ENCODE results near the gene HOXD1. TPM values are rescaled to one million over a fixed set of nuclear protein-coding genes. Genes with fewer than 3 reads are reported as not detected.

HOXD1 gene
- total RNA-seq, 1 donor from 2014 or later, result 4.6 TPM

- peak in 1 of 2 donors; percentile 33 for DNase-seq (ENCODE audit: low read depth in 2 of 2)
These were observed 5.8 kb upstream of the HOXD1 start for GRCh38 chr2:176182671-176183070.

- no peak for DNase-seq (ENCODE audit: low read depth in 2 of 2)
These were observed 3.7 kb upstream of the HOXD1 start for GRCh38 chr2:176184749-176185148.

GRCh38 chr2:176186024-176186423 lies 2.4 kb upstream of the HOXD1 start:
- DNase-seq (ENCODE audit: low read depth in 2 of 2), result no peak

- DNase-seq (ENCODE audit: low read depth in 2 of 2), result peak; percentile 33 to 55
These were observed 1.1 kb upstream of the HOXD1 start for GRCh38 chr2:176187200-176187898.

GRCh38 chr2:176188774-176189680 lies 559 bp downstream of the HOXD1 start:
- peak in 1 of 2 donors; percentile 45 for DNase-seq (ENCODE audit: low read depth in 2 of 2)

- DNase-seq (ENCODE audit: low read depth in 2 of 2), result peak in 1 of 2 donors; percentile 46
These were observed 1.5 kb downstream of the HOXD1 start for GRCh38 chr2:176189681-176190641.

- DNase-seq (ENCODE audit: low read depth in 2 of 2), result peak in 1 of 2 donors; percentile 33
These were observed 3.9 kb downstream of the HOXD1 start for GRCh38 chr2:176192351-176192750.

GRCh38 chr2:176193048-176193447 lies 4.6 kb downstream of the HOXD1 start:
- DNase-seq (ENCODE audit: low read depth in 2 of 2), result no peak

GRCh38 chr2:176199902-176200301 lies 11.4 kb downstream of the HOXD1 start:
- DNase-seq (ENCODE audit: low read depth in 2 of 2), result no peak

- no peak for DNase-seq (ENCODE audit: low read depth in 2 of 2)
These were observed 12.5 kb downstream of the HOXD1 start for GRCh38 chr2:176200971-176201370.

- no peak for DNase-seq (ENCODE audit: low read depth in 2 of 2)
These were observed 14.0 kb downstream of the HOXD1 start for GRCh38 chr2:176202491-176202890.

- no peak for DNase-seq (ENCODE audit: low read depth in 2 of 2)
These were observed 16.7 kb downstream of the HOXD1 start for GRCh38 chr2:176205126-176205525.

- no peak for DNase-seq (ENCODE audit: low read depth in 2 of 2)
These were observed 17.7 kb downstream of the HOXD1 start for GRCh38 chr2:176206136-176206535.

- no peak for DNase-seq (ENCODE audit: low read depth in 2 of 2)
These were observed 18.2 kb downstream of the HOXD1 start for GRCh38 chr2:176206682-176207081.

GRCh38 chr2:176211110-176211509 lies 22.6 kb downstream of the HOXD1 start:
- no peak for DNase-seq (ENCODE audit: low read depth in 2 of 2)

- peak in 1 of 2 donors; percentile 74 for DNase-seq (ENCODE audit: low read depth in 2 of 2)
These were observed 23.8 kb downstream of the HOXD1 start for GRCh38 chr2:176212276-176212675.

- DNase-seq (ENCODE audit: low read depth in 2 of 2), result no peak
These were observed 24.9 kb downstream of the HOXD1 start for GRCh38 chr2:176213406-176213805.

GRCh38 chr2:176227874-176228273 lies 39.4 kb downstream of the HOXD1 start:
- DNase-seq (ENCODE audit: low read depth in 2 of 2), result no peak

- DNase-seq (ENCODE audit: low read depth in 2 of 2), result peak in 1 of 2 donors; percentile 84
These were observed 45.7 kb downstream of the HOXD1 start for GRCh38 chr2:176234156-176234555.

- DNase-seq (ENCODE audit: low read depth in 2 of 2), result peak in 1 of 2 donors; percentile 54
These were observed 46.5 kb downstream of the HOXD1 start for GRCh38 chr2:176234940-176235339.

GRCh38 chr2:176237456-176237855 lies 49.0 kb downstream of the HOXD1 start:
- DNase-seq (ENCODE audit: low read depth in 2 of 2), result no peak

Data from dermis microvascular lymphatic vessel endothelial cell (primary cell).